ENCODE measurements around the gene ATP9A. TPM values are rescaled to one million over a fixed set of nuclear protein-coding genes. Genes with fewer than 3 reads are reported as not detected.
"Not testable (repeated sequence)": the region's sequence is repeated elsewhere in the genome, so short reads cannot be mapped to it uniquely, and the experiment has no call there.

ATP9A gene
- polyA plus RNA-seq, 3 donors: 0.04 TPM; not detected in 2

GRCh38 chr20:51757226-51757625 lies 11.0 kb downstream of the ATP9A start:
- H3K9me3 ChIP-seq (replicated peaks in 1 of 2; ENCODE audit: control insufficient read depth in 1 of 2, insufficient read depth in 1 of 2, low read length in 2 of 2): no peaks in the 10 kb centered on the region
- no peaks in the 10 kb centered on the region for H3K36me3 Mint-ChIP-seq
- peaks cover 0 to 7% (median 0%) of the 10 kb centered on the region in 7 donors for H3K9me3 Mint-ChIP-seq
- no peak for TF ChIP-seq CTCF (IDR thresholded peaks at IDR 0.05)
- peaks cover 1 to 9% (median 4%) of the 10 kb centered on the region in 3 donors for H3K27me3 Mint-ChIP-seq (ENCODE audit: low read depth in 3 of 3)
- no peaks in the 10 kb centered on the region for H4K20me1 ChIP-seq (ENCODE audit: insufficient read depth, low read length)
- no peaks in the 10 kb centered on the region for H3K4me1 Mint-ChIP-seq
- no peaks in the 10 kb centered on the region for H3K27me3 ChIP-seq (ENCODE audit: control insufficient read depth in 2 of 2, insufficient read depth in 2 of 2, low read length in 2 of 2)
- no peaks in the 10 kb centered on the region for H3K4me1 ChIP-seq (ENCODE audit: control insufficient read depth in 1 of 2, insufficient read depth in 2 of 2, low read length in 2 of 2)
- WGBS (ENCODE audit: insufficient coverage): 93% methylated on average over 10 of the region's 10 CpGs
- no peaks in the 10 kb centered on the region for H3K36me3 ChIP-seq (replicated peaks in 1 of 2; ENCODE audit: control insufficient read depth in 1 of 2, insufficient read depth in 2 of 2, low read length in 2 of 2)
- no peak overlapping the region for H3K9ac ChIP-seq (ENCODE audit: insufficient read depth, low read length, poor library complexity, severe bottlenecking)
- H3K27ac Mint-ChIP-seq: no peak overlapping the region
- H3K27ac ChIP-seq (ENCODE audit: low read depth in 1 of 2, low read length in 2 of 2): no peak overlapping the region
- H2AFZ ChIP-seq (ENCODE audit: insufficient read depth, low read depth, low read length, poor library complexity, severe bottlenecking): peak overlapping the region; percentile 21
- no peak overlapping the region for H3K4me3 ChIP-seq (replicated peaks in 1 of 3; ENCODE audit: low read depth in 2 of 3, low read length in 3 of 3)
- no peaks in the 10 kb centered on the region for H3K79me2 ChIP-seq (ENCODE audit: insufficient read depth, low read length)
- no peak overlapping the region for H3K4me3 Mint-ChIP-seq
- DNase-seq: no peak
- H3K4me2 ChIP-seq (replicated peaks; ENCODE audit: extremely low read depth, low read length, poor library complexity, severe bottlenecking): no peak overlapping the region
- intact Hi-C loops (cut with micrococcal nuclease): no loop called here

GRCh38 chr20:51756653-51757052 lies 11.5 kb downstream of the ATP9A start:
- Histone ChIP-seq H2AFZ (ENCODE audit: insufficient read depth, low read depth, low read length, poor library complexity, severe bottlenecking) (no peak overlapping the region), H3K9ac (ENCODE audit: insufficient read depth, low read length, poor library complexity, severe bottlenecking) (no peak overlapping the region), H3K36me3 (replicated peaks in 1 of 2; ENCODE audit: control insufficient read depth in 1 of 2, insufficient read depth in 2 of 2, low read length in 2 of 2) (no peaks in the 10 kb centered on the region), H3K27me3 (ENCODE audit: control insufficient read depth in 2 of 2, insufficient read depth in 2 of 2, low read length in 2 of 2) (no peaks in the 10 kb centered on the region), H3K27ac (ENCODE audit: low read depth in 1 of 2, low read length in 2 of 2) (no peak overlapping the region), H3K9me3 (replicated peaks in 1 of 2; ENCODE audit: control insufficient read depth in 1 of 2, insufficient read depth in 1 of 2, low read length in 2 of 2) (no peaks in the 10 kb centered on the region), H4K20me1 (ENCODE audit: insufficient read depth, low read length) (no peaks in the 10 kb centered on the region), H3K79me2 (ENCODE audit: insufficient read depth, low read length) (no peaks in the 10 kb centered on the region), H3K4me3 (replicated peaks in 1 of 3; ENCODE audit: low read depth in 2 of 3, low read length in 3 of 3) (no peak overlapping the region), H3K4me1 (ENCODE audit: control insufficient read depth in 1 of 2, insufficient read depth in 2 of 2, low read length in 2 of 2) (no peaks in the 10 kb centered on the region), H3K4me2 (replicated peaks; ENCODE audit: extremely low read depth, low read length, poor library complexity, severe bottlenecking) (no peak overlapping the region)
- Mint-ChIP-seq H3K27ac (peak overlapping the region in 1 of 7 donors; percentile 42), H3K36me3 (no peaks in the 10 kb centered on the region), H3K4me3 (no peak overlapping the region), H3K9me3 (peaks cover 0 to 6% (median 0%) of the 10 kb centered on the region in 7 donors), H3K4me1 (no peaks in the 10 kb centered on the region), H3K27me3 (ENCODE audit: low read depth in 3 of 3) (peaks cover 1 to 7% (median 4%) of the 10 kb centered on the region in 3 donors)
- intact Hi-C loops (cut with micrococcal nuclease): no loop called here
- DNase-seq: no peak
- WGBS (ENCODE audit: insufficient coverage): no CpG with 5 or more reads among the region's 3 CpGs
- TF ChIP-seq CTCF (IDR thresholded peaks at IDR 0.05): no peak

GRCh38 chr20:51753220-51753619 lies 15.0 kb downstream of the ATP9A start:
- H3K4me1 Mint-ChIP-seq; H3K27me3 Mint-ChIP-seq (ENCODE audit: low read depth in 3 of 3); H3K9me3 ChIP-seq (replicated peaks in 1 of 2; ENCODE audit: control insufficient read depth in 1 of 2, insufficient read depth in 1 of 2, low read length in 2 of 2); H4K20me1 ChIP-seq (ENCODE audit: insufficient read depth, low read length); H3K9me3 Mint-ChIP-seq; H3K79me2 ChIP-seq (ENCODE audit: insufficient read depth, low read length); H3K4me2 ChIP-seq (replicated peaks; ENCODE audit: extremely low read depth, low read length, poor library complexity, severe bottlenecking); H3K4me3 ChIP-seq (replicated peaks in 1 of 3; ENCODE audit: low read depth in 2 of 3, low read length in 3 of 3); H3K27ac Mint-ChIP-seq; H3K27ac ChIP-seq (ENCODE audit: low read depth in 1 of 2, low read length in 2 of 2); H3K4me3 Mint-ChIP-seq; H2AFZ ChIP-seq (ENCODE audit: insufficient read depth, low read depth, low read length, poor library complexity, severe bottlenecking); H3K36me3 ChIP-seq (replicated peaks in 1 of 2; ENCODE audit: control insufficient read depth in 1 of 2, insufficient read depth in 2 of 2, low read length in 2 of 2); DNase-seq; H3K27me3 ChIP-seq (ENCODE audit: control insufficient read depth in 2 of 2, insufficient read depth in 2 of 2, low read length in 2 of 2); intact Hi-C loops (cut with micrococcal nuclease); H3K4me1 ChIP-seq (ENCODE audit: control insufficient read depth in 1 of 2, insufficient read depth in 2 of 2, low read length in 2 of 2); H3K9ac ChIP-seq (ENCODE audit: insufficient read depth, low read length, poor library complexity, severe bottlenecking); H3K36me3 Mint-ChIP-seq: not testable (repeated sequence)
- WGBS (ENCODE audit: insufficient coverage): 93% methylated on average over 6 of the region's 8 CpGs
